Tibial nerve (tissue), 3 donors: ENCODE measurements around the gene RASGRF1.

Experiments
- POLR2A ChIP-seq, 2 donors: fragments of 450-650 bp; IDR thresholded peaks; one replicate each; pipeline ENCODE4 v1.6.1; 2017; ENCODE audit warnings: antibody characterized with exemption in 2 of 2, mild to moderate bottlenecking in 2 of 2, moderate library complexity in 2 of 2
- TF ChIP-seq, protein P1 (sequence below), 5 experiments: fragments of 200-600 bp in 3 of 5; fragments of 450-650 bp in 2 of 5; sonication (generic) in 3 of 5; IDR thresholded peaks; one replicate each; pipeline ENCODE4 v1.5.1; 2016 to 2019; ENCODE audit warnings: antibody characterized with exemption in 5 of 5, mild to moderate bottlenecking in 3 of 5, moderate library complexity in 2 of 5

DNA sequence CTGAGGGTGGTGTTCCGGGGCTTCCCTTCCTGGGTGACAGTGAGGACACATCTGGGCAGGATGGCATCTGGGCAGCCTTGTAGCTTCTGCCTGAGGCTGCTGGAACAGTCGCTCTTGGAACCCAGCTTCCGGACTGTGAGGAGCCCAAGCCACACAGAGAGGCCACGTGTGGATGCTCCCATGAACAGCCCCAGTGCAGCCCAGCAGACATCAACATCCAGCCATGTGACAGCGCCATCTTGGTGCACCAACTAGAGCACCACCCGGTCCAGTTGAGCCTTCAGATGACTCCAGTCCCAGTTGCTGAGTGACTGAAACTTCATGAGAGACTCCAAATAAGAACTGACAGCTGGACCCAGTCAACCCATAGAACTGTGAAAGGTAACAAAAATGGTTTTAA lies 130.3 kb downstream of the RASGRF1 start:
- TF ChIP-seq, protein P1, sequence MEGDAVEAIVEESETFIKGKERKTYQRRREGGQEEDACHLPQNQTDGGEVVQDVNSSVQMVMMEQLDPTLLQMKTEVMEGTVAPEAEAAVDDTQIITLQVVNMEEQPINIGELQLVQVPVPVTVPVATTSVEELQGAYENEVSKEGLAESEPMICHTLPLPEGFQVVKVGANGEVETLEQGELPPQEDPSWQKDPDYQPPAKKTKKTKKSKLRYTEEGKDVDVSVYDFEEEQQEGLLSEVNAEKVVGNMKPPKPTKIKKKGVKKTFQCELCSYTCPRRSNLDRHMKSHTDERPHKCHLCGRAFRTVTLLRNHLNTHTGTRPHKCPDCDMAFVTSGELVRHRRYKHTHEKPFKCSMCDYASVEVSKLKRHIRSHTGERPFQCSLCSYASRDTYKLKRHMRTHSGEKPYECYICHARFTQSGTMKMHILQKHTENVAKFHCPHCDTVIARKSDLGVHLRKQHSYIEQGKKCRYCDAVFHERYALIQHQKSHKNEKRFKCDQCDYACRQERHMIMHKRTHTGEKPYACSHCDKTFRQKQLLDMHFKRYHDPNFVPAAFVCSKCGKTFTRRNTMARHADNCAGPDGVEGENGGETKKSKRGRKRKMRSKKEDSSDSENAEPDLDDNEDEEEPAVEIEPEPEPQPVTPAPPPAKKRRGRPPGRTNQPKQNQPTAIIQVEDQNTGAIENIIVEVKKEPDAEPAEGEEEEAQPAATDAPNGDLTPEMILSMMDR (IDR thresholded peaks at IDR 0.05), result no peak
- TF ChIP-seq POLR2A (IDR thresholded peaks at IDR 0.05), result no peak
